GM18858 (cell line): ENCODE data around the gene TTC33.
A peak's percentile ranks its signal among the peaks of the same experiment; 100 is the strongest.
"Not testable (repeated sequence)": the region's sequence is repeated elsewhere in the genome, so short reads cannot be mapped to it uniquely, and the experiment has no call there.

Experiments used
- ATAC-seq: cut with Tn5 transposase; IDR thresholded peaks from one replicate; pipeline ENCODE4 v1.9.1; 2021; ENCODE audit not compliant: unreplicated experiment

The TTC33 gene

GRCh38 chr5:40654377-40654991 is 101.3 kb downstream of the TTC33 start:
- ATAC-seq, result no peak

- ATAC-seq, result no peak
Measured at GRCh38 chr5:40653221-40654022, 102.3 kb downstream of the TTC33 start.

- no peak for ATAC-seq
Measured at GRCh38 chr5:40652441-40653220, 103.1 kb downstream of the TTC33 start.

- ATAC-seq, result no peak
Measured at GRCh38 chr5:40651201-40651600, 104.6 kb downstream of the TTC33 start.

GRCh38 chr5:40649463-40650030 is 106.2 kb downstream of the TTC33 start:
- ATAC-seq, result no peak

- no peak for ATAC-seq
Measured at GRCh38 chr5:40648150-40648549, 107.6 kb downstream of the TTC33 start.

GRCh38 chr5:40646266-40646665 is 109.5 kb downstream of the TTC33 start:
- ATAC-seq, result no peak

GRCh38 chr5:40639531-40639930 is 116.2 kb downstream of the TTC33 start:
- not testable (repeated sequence) for ATAC-seq

- ATAC-seq, result no peak
Measured at GRCh38 chr5:40634593-40634992, 121.2 kb downstream of the TTC33 start.

- no peak for ATAC-seq
Measured at GRCh38 chr5:40634154-40634553, 121.6 kb downstream of the TTC33 start.

GRCh38 chr5:40631236-40631635 is 124.5 kb downstream of the TTC33 start:
- ATAC-seq, result no peak

- no peak for ATAC-seq
Measured at GRCh38 chr5:40630126-40630525, 125.6 kb downstream of the TTC33 start.

GRCh38 chr5:40628407-40628806 is 127.4 kb downstream of the TTC33 start:
- no peak for ATAC-seq

GRCh38 chr5:40627706-40628105 is 128.1 kb downstream of the TTC33 start:
- ATAC-seq, result no peak

- ATAC-seq, result no peak
Measured at GRCh38 chr5:40626801-40627200, 129.0 kb downstream of the TTC33 start.

- no peak for ATAC-seq
Measured at GRCh38 chr5:40623480-40624420, 132.0 kb downstream of the TTC33 start.

- ATAC-seq, result no peak
Measured at GRCh38 chr5:40622463-40623252, 133.1 kb downstream of the TTC33 start.

- ATAC-seq, result no peak
Measured at GRCh38 chr5:40619421-40619820, 136.3 kb downstream of the TTC33 start.

GRCh38 chr5:40618926-40619325 is 136.8 kb downstream of the TTC33 start:
- no peak for ATAC-seq

GRCh38 chr5:40616781-40617180 is 139.0 kb downstream of the TTC33 start:
- peak; percentile 49 for ATAC-seq
